ENCODE measurements around the gene TTLL3.

GRCh38 chr3:9861626-9862130 is 51.6 kb downstream of the TTLL3 start:
- TF ChIP-seq, protein P1, sequence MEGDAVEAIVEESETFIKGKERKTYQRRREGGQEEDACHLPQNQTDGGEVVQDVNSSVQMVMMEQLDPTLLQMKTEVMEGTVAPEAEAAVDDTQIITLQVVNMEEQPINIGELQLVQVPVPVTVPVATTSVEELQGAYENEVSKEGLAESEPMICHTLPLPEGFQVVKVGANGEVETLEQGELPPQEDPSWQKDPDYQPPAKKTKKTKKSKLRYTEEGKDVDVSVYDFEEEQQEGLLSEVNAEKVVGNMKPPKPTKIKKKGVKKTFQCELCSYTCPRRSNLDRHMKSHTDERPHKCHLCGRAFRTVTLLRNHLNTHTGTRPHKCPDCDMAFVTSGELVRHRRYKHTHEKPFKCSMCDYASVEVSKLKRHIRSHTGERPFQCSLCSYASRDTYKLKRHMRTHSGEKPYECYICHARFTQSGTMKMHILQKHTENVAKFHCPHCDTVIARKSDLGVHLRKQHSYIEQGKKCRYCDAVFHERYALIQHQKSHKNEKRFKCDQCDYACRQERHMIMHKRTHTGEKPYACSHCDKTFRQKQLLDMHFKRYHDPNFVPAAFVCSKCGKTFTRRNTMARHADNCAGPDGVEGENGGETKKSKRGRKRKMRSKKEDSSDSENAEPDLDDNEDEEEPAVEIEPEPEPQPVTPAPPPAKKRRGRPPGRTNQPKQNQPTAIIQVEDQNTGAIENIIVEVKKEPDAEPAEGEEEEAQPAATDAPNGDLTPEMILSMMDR (IDR thresholded peaks at IDR 0.05): no peak
- TF ChIP-seq POLR2A (IDR thresholded peaks at IDR 0.05): no peak

All from body of pancreas (tissue), 4 donors.